Neural cell (in vitro differentiated cells): ENCODE measurements around the gene ATP1A2. TPM values are rescaled to one million over a fixed set of nuclear protein-coding genes. Genes with fewer than 3 reads are reported as not detected.

Source experiments
- H2AFZ ChIP-seq: fragments of 200-600, 300-800 bp; sonication (generic), shearing (Covaris generic); 2 replicates; pipeline ENCODE4 v1.6.0; 2014; ENCODE audit warnings: low read depth, mild to moderate bottlenecking, antibody characterized with exemption, low read length, moderate library complexity
- H3F3A ChIP-seq: fragments of 200-600 bp; shearing (Covaris generic); 2 replicates; pipeline ENCODE4 v1.6.1; 2016; ENCODE audit warnings: mild to moderate bottlenecking, moderate library complexity, mixed read lengths, antibody characterized with exemption, low read length; ENCODE audit not compliant: insufficient read depth, poor library complexity, severe bottlenecking
- H3K27ac ChIP-seq: fragments of 200-600, 300-800 bp; sonication (generic), shearing (Covaris generic); 2 replicates; pipeline ENCODE4 v1.5.1; 2014; ENCODE audit warnings: mild to moderate bottlenecking, low read length, moderate library complexity
- H3K27me3 ChIP-seq: fragments of 300-800, 200-600 bp; sonication (generic), shearing (Covaris generic); 2 replicates; pipeline ENCODE4 v1.6.0; 2014; ENCODE audit warnings: mild to moderate bottlenecking, low read depth, low read length, moderate library complexity; ENCODE audit not compliant: insufficient read depth
- H3K36me3 ChIP-seq: fragments of 300-800, 200-600 bp; sonication (generic), shearing (Covaris generic); 2 replicates; pipeline ENCODE4 v1.5.1; 2014; ENCODE audit warnings: mild to moderate bottlenecking, antibody characterized with exemption, low read length, moderate library complexity; ENCODE audit not compliant: insufficient read depth
- H3K4me2 ChIP-seq: fragments of 300-800, 200-600 bp; sonication (generic), shearing (Covaris generic); 2 replicates; pipeline ENCODE4 v1.6.0; 2014; ENCODE audit warnings: mild to moderate bottlenecking, low read length
- H3K4me3 ChIP-seq: fragments of 300-800, 200-600 bp; sonication (generic), shearing (Covaris generic); 2 replicates; pipeline ENCODE4 v1.5.1; 2014; ENCODE audit warnings: mild to moderate bottlenecking, low read length, moderate library complexity
- H3K79me2 ChIP-seq: fragments of 200-600 bp; shearing (Covaris generic); replicated peaks from 2 replicates; pipeline ENCODE4 v1.6.0; 2014; ENCODE audit warnings: mild to moderate bottlenecking, low read length, moderate library complexity; ENCODE audit not compliant: insufficient read depth
- H3K9ac ChIP-seq: fragments of 300-800, 200-600 bp; sonication (generic), shearing (Covaris generic); 2 replicates; pipeline ENCODE4 v1.6.1; 2016; ENCODE audit warnings: mild to moderate bottlenecking, low read length, mixed read lengths
- H3K9me2 ChIP-seq: fragments of 200-600 bp; shearing (Covaris generic); 2 replicates; pipeline ENCODE4 v1.6.1; 2016; ENCODE audit warnings: mild to moderate bottlenecking, low read length, mixed read lengths; ENCODE audit not compliant: insufficient read depth
- H3K9me3 ChIP-seq: fragments of 200-600, 300-800 bp; sonication (generic), shearing (Covaris generic); 2 replicates; pipeline ENCODE4 v1.6.1; 2016; ENCODE audit warnings: mild to moderate bottlenecking, mixed run types, low read length, moderate library complexity, mixed read lengths
- H4K20me1 ChIP-seq: fragments of 200-600 bp; shearing (Covaris generic); 2 replicates; pipeline ENCODE4 v1.6.1; 2016; ENCODE audit warnings: mild to moderate bottlenecking, mixed run types; ENCODE audit not compliant: insufficient read depth
- EP300 ChIP-seq: fragments of 450-650 bp; conservative IDR thresholded peaks from 2 replicates; pipeline ENCODE4 v1.6.1; 2014; ENCODE audit warnings: antibody characterized with exemption, mild to moderate bottlenecking, moderate library complexity; ENCODE audit not compliant: poor library complexity, severe bottlenecking
- EZH2 ChIP-seq: fragments of 200-600, 300-800 bp; shearing (Covaris generic), sonication (generic); IDR thresholded peaks from 2 replicates; pipeline ENCODE4 v1.6.1; 2014; ENCODE audit warnings: antibody characterized with exemption, low read length, borderline replicate concordance, mild to moderate bottlenecking; ENCODE audit not compliant: insufficient read depth, poor library complexity, severe bottlenecking
- MXI1 ChIP-seq: fragments of 450-650 bp; conservative IDR thresholded peaks from 2 replicates; pipeline ENCODE4 v1.6.1; 2014; ENCODE audit warnings: antibody characterized with exemption, mild to moderate bottlenecking; ENCODE audit not compliant: poor library complexity, severe bottlenecking
- POLR2AphosphoS5 ChIP-seq: IDR thresholded peaks from 2 replicates; pipeline ENCODE4 v1.6.1; 2012
- RAD21 ChIP-seq: fragments of 450-650 bp; conservative IDR thresholded peaks from 2 replicates; pipeline ENCODE4 v1.6.1; 2014; ENCODE audit warnings: antibody characterized with exemption, mild to moderate bottlenecking, moderate library complexity
- REST ChIP-seq: IDR thresholded peaks from 2 replicates; pipeline ENCODE4 v1.6.1; 2012; ENCODE audit warnings: borderline replicate concordance
- SMC3 ChIP-seq: fragments of 450-650 bp; conservative IDR thresholded peaks from 2 replicates; pipeline ENCODE4 v1.6.1; 2014; ENCODE audit warnings: antibody characterized with exemption, mild to moderate bottlenecking, moderate library complexity; ENCODE audit not compliant: poor library complexity
- TAF1 ChIP-seq: IDR thresholded peaks from 2 replicates; pipeline ENCODE4 v1.6.1; 2012; ENCODE audit warnings: low read depth
- polyA plus RNA-seq: library from polyadenylated mRNA; depleted of rRNA; stranded (reverse); fragments of >200 nt; gene quantifications from 2 replicates; pipeline ENCODE4 v1.2.3, GENCODE V29; 2014
- TF ChIP-seq, protein P1 (sequence below): fragments of 450-650 bp; IDR thresholded peaks from 2 replicates; pipeline ENCODE4 v1.5.1; 2014; ENCODE audit warnings: antibody characterized with exemption, mild to moderate bottlenecking, moderate library complexity; ENCODE audit not compliant: poor library complexity, severe bottlenecking

Gene ATP1A2
- polyA plus RNA-seq, 1 donor from 2014 or later: 0.12 TPM

DNA sequence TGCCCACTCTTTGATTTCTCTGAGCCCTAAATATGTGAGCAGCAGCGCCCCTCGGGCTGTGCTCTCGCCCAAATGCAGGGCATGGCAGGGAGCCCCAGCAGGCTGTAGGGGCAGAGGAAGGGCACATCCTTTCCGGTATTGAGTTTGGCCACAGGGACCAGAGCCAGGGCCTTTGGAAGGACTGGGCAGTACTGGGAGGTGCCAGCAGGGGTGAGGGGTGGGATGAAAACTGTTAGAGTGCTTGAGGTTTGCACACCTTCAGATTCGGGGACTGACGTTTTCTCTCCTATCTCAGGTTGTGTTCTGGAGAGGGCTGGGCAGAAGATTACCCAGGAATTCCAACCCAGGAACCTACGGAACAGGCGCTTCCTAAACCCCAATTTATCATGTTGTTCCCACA lies 2.2 kb upstream of the ATP1A2 start:
- Histone ChIP-seq H2AFZ (no peak overlapping the region), H3K27me3 (no peaks in the 10 kb centered on the region), H3K9me2 (no peaks in the 10 kb centered on the region), H3F3A (no peaks in the 10 kb centered on the region), H3K9ac (no peak overlapping the region), H3K27ac (no peak overlapping the region), H3K9me3 (no peaks in the 10 kb centered on the region), H3K79me2 (no peaks in the 10 kb centered on the region), H3K36me3 (no peaks in the 10 kb centered on the region), H3K4me3 (no peak overlapping the region), H3K4me2 (no peak overlapping the region), H4K20me1 (no peaks in the 10 kb centered on the region)
- TF ChIP-seq EZH2 (no peak), RAD21 (no peak), POLR2AphosphoS5 (no peak), EP300 (no peak), TAF1 (no peak), MXI1 (no peak), SMC3 (no peak), REST (no peak)
- TF ChIP-seq, protein P1, sequence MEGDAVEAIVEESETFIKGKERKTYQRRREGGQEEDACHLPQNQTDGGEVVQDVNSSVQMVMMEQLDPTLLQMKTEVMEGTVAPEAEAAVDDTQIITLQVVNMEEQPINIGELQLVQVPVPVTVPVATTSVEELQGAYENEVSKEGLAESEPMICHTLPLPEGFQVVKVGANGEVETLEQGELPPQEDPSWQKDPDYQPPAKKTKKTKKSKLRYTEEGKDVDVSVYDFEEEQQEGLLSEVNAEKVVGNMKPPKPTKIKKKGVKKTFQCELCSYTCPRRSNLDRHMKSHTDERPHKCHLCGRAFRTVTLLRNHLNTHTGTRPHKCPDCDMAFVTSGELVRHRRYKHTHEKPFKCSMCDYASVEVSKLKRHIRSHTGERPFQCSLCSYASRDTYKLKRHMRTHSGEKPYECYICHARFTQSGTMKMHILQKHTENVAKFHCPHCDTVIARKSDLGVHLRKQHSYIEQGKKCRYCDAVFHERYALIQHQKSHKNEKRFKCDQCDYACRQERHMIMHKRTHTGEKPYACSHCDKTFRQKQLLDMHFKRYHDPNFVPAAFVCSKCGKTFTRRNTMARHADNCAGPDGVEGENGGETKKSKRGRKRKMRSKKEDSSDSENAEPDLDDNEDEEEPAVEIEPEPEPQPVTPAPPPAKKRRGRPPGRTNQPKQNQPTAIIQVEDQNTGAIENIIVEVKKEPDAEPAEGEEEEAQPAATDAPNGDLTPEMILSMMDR: no peak

- Histone ChIP-seq H3K4me2 (no peak overlapping the region), H3K36me3 (no peaks in the 10 kb centered on the region), H3K4me3 (no peak overlapping the region), H3K79me2 (no peaks in the 10 kb centered on the region), H3K27ac (no peak overlapping the region), H3K9me2 (no peaks in the 10 kb centered on the region), H3K9ac (no peak overlapping the region), H3K27me3 (no peaks in the 10 kb centered on the region), H3K9me3 (no peaks in the 10 kb centered on the region), H4K20me1 (no peaks in the 10 kb centered on the region), H3F3A (no peaks in the 10 kb centered on the region), H2AFZ (no peak overlapping the region)
- TF ChIP-seq POLR2AphosphoS5 (no peak), RAD21 (no peak), EZH2 (no peak), REST (no peak), MXI1 (no peak), SMC3 (no peak), TAF1 (no peak), EP300 (no peak)
- TF ChIP-seq, protein P1: no peak
These were observed 1.5 kb upstream of the ATP1A2 start for GRCh38 chr1:160114085-160114484.
